UCSD-AML1 (cell line): ENCODE data around the gene SPECC1.
"Not testable (repeated sequence)": the region's sequence is repeated elsewhere in the genome, so short reads cannot be mapped to it uniquely, and the experiment has no call there.

Experiments used
- DNase-seq: peaks from one replicate; lab custom pipeline; 2025; ENCODE audit not compliant: unreplicated experiment; lab: John Stamatoyannopoulos, UW

Gene SPECC1

DNA sequence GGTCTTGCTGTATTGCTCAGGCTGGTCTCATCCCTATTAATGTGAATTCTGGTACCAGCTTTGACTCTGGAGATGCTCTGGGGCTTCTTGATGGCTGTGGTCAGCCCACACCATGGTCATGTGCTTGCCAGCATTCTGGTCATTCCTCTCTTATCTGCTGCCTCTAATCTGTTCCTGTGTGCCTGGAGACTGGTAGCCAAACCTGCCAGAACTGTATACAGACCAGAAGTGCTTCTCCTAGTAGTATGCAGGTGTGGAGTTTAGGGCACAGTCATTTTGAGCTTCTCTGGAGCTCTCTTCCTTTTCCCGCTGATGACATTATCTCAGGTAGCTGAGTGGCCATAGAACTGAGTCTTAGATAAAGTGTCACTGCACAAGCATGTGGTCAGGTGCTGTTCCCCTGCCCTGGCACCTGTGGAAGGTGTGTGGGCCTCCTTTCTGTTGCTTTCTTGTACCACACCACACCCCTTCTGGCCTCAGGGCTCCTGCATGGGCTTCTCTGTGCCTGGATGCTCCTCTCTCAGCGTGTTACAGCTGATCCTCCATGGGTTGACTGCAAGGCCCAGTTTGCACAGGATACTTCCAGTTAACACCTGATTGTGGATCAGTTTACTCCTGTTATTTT lies 162.7 kb downstream of the SPECC1 start:
- DNase-seq = no peak

DNA sequence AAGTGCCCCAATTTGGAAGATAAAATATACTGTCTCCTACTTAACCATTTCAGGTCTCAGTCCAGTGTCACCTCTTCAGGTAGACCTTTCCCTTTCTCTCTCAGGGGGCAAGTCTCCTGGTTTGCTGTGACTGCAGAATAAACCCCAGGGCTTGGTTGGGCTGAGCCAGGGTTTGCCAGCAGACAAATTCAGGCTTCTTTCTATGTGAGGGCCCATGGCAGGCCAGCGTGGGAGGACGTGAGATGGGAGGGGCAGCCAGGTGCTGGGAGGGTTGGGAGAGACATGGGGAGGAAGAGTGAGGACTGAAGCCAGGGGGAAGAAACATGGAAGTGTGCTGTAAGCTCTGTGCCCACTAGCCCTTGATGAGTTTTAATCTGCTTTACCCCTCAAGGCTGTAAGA lies 163.2 kb downstream of the SPECC1 start:
- DNase-seq = no peak

DNA sequence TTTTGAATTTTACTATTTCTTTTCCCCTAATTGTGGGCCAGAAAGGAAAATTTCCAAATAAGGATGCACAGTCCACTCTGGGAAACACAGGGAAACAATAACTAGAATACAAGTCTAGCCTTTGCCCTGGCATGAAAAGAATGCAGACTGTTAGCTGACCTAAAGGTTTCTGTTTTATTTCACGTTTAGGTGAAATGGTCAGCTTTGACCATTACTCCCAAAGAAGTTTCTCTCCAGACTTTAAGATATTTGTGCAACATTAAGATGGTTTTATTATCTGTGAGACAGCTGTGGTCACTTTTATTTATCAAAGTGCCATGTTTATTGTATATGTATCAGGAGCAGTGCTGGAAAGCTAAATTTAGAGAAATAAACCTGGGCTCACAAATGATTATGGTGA lies 163.9 kb downstream of the SPECC1 start:
- no peak for DNase-seq

DNA sequence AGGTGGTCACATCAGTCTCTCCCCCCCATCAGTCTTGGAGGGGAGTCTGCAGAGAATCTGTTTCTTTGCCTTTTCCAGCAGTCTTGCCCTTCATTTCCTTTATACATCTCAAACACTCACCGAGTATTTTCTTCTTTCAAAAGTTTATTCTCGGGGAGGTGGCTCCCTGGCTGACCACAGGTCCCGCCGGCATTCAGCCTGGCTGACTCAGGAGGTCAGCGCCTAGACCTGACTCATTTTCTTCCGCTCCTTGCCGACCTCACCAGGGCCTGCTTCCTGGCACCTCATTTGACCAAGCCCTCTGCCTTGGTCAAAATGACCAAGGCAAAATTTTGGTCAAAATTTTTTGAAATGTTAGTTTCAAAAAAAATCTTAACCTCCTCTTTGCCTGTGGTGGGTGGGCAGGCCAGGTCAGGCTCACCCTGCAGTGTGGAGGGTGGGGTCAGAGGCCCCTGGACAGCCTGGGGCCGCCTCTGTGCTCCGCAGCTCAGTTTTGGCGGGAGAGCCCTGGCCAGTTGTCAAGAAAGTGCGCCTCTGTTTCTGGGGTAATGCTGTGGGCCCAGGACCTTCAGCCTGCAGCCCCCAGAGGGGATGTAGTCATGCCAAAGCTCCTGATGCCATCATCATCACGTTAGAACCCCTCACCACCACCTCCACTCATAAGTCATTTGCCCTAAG lies 165.6 kb downstream of the SPECC1 start:
- DNase-seq = no peak

DNA sequence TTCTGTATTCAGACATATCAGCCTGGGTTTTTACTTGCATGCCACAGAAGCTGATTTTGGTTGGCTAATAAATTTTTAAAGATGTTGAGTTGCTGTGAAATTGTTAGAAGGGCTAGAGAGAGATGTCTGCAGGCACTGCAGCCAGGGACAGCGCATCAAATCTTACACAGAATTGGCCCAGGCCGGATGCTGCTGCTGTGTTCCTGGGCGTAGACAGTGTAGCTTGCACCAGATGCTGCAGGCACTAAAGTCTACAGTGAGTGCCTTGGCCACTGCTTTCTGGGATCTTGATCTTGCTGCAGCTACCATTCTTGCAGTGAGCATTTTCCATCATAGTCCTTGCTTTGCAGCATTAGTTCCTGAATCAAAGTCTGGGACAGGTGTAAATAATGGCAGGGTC lies 169.9 kb downstream of the SPECC1 start:
- no peak for DNase-seq

DNA sequence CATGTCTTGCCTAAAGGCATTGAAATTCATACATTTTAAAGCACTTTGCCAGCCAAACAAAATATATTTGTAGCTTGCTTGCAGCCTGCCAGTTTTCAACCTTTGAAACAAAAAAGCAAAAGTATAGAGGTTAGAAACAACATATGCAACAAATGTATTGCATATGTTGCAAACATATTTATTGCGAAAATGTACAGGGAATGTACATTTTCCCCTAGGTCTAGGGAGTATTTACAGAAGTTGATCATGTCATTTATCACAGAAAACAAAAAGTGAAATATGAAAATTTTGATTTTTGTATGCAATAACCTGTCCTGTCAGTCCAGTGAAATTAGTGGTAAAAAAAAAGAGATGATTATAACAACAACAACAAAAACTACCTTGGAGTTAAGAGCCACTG lies 171.5 kb downstream of the SPECC1 start:
- no peak for DNase-seq

DNA sequence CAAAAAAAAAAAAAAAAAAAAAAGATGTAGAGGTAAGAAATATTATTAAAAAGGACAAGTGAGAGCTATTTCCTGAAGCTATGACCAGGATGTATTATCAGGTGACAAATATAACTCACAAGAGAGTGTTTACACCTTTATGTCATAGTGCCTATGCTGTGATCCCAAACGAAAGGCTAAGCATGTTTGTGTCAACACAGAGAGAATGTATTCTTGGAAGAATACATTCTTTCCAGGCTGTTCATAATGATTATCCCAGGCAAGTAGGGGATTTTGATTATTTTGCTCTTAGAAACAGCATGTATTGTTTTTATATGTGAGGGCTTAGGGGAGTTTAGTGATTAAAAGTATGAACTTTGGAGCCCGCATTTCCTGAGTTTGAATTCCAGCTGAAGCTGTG lies 175.0 kb downstream of the SPECC1 start:
- DNase-seq = no peak

DNA sequence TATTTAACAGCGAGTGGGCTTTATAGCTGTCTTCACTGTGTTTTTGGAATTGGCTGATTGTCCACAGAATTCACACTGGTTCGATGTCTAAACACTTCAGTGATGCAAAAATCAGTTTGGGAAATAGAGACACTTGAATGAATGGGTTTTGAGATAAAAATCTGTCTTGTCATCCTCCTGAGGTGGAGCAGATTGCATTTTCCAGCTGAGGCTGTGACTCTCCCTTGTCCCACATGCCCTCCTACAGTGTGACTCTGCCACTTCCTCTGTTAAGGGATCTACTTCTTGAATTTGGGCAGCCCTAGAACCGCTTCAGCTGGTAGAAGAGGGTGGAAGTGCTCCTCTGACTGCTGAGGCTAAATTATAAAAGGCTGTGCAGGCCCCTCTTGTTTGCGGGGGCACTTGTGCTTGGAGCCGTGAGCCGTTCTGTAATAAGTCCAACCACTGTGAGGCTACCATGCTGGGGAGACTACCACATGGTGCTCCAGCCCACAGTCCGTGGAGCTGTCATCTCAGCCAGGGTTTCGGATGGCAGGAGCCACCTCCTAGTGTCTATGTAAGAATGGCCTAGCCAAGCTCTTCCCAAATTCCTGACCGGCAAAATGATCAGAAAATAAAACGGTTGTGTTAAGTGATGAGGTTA lies 175.9 kb downstream of the SPECC1 start:
- peak; percentile 21 for DNase-seq

DNA sequence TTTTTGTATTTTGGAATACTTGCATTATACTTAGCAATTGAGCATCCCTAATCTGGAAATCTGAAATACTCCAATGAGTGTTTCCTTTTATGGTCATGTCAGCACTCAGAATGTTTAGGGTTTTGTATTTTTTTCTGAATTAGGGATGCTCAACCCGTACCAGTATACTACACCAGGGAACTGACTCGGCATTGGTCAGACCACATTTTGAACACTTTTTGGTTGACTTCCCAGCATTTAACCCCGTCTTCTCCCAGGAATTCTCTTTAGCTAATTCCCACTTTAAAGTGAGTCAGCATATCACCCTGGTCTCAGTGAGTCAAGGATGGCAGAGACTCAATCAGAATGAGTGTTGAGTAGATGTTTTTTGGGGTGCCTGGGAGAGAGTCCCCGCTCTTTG lies 177.9 kb downstream of the SPECC1 start:
- no peak for DNase-seq

DNA sequence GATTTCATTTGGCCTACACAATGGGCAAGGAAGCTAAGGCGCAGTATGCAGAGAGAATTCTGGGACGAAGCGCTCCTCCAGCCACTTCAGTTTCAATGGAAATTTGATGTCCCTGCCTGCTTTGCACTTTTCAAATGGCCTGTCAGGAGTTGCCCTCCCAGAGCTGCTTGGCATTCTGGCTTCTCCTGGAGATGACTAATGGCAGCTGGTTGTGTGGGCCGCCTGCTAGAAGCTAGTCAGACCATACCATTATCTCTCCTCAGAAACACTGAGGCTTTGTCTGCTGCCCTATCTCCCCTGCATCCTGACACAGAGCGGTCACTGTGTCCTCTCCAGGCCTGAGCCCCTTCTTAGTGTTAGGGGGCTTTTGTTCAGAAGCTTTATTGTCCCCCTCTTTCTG lies 180.1 kb downstream of the SPECC1 start:
- DNase-seq = no peak

DNA sequence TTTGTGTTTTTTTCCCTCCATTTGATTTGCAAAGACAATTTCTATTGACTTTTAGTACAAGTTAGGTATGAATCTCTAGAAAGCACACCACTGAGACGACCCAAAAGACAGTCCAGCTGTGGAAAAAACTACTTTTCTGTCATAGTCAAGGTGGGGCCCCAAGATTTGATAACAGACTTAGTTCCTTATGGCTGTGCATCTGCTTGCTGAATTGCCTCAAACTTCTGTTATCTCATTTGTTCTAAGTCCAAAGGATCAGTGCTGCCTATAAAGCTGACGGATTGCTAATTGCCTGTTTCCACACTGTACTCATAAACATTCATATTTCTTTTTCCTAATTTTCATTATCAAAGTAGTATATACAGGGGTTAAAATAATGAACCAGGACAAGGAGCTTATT lies 180.8 kb downstream of the SPECC1 start:
- no peak for DNase-seq

DNA sequence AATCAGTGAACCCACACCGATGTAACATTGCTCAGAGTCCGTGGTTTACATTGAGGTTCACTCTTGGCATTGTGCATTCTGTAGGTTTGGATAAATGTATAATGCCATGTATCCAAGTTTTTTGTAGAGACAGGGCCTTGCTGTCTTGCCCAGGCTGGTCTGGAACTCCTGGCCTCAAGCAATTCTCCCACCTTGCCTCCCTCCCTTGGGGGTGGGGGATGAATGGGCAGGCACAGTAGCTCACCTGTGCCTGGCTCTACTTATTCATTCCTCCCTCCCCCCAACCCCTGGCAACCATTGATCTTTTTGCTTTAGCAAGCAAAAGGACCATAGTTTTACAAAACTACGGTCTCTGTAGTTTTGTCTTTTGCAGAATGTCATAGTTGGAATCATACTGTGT lies 181.4 kb downstream of the SPECC1 start:
- DNase-seq = no peak

DNA sequence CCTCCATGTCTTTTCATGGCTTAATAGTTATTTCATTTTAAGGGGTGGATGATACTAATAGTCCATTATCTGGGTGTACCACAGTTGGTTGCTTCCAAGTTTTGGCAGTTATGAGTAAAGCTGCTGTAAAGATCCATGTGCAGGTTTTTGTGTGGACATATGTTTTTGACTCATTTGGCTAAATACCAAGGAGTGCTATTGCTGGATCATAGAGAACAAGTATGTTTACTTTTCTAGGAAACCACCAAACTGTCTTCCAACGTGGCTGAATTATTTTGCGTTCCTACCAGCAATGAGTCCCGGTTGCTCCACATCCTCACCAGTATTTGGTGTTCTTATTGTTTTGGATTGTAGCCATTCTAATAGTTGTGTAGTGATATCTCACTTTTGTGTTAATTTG lies 181.9 kb downstream of the SPECC1 start:
- DNase-seq = no peak

DNA sequence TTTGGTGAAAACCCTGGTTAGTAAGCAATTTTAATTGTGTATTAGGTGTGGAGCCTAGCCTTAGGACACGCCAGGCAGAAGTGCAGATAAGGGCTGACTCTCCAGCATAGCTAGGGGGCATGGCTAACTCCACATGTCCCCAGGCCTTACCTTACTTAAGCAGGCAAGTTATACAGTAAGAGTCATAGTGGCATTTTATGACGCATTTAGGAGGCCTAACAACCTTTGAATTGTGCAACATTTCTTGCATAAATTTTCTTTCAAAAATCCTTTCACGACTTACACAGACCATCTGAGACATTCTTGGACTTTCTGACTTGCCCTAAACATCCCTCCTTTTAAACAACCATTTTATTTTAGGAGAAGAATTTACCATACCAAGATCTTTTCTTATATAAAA lies 187.1 kb downstream of the SPECC1 start:
- DNase-seq = not testable (repeated sequence)

DNA sequence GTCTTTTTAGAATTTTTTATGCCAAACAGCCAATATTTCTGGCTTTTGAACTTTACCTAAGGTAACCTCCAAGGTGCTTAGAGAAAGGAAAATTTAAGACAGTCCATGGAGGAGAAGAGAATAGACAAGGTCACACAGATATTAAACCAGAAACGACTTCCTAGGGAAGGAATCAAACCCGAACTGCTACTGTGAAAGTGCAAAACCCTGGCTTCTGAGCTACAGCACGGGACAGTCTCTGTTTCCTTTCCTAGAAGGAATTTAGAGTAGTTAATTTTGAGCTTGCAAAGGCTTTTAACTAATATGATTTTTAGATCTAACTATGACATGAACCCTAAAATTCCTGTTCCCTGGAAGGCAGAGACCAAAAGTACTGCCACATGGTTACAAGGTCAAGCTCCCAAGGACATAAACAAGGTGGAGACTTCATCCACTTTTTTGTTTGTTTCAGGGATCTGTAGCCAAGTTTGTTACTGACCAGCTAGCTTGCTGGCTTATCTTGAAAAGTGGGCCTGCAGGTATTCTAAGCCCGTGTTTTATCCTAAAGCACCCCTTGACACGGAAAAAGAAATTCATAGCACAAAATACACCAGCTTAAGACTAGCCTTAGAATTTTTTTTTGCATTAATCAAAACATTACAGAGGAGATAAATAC lies 188.2 kb downstream of the SPECC1 start:
- DNase-seq = no peak

DNA sequence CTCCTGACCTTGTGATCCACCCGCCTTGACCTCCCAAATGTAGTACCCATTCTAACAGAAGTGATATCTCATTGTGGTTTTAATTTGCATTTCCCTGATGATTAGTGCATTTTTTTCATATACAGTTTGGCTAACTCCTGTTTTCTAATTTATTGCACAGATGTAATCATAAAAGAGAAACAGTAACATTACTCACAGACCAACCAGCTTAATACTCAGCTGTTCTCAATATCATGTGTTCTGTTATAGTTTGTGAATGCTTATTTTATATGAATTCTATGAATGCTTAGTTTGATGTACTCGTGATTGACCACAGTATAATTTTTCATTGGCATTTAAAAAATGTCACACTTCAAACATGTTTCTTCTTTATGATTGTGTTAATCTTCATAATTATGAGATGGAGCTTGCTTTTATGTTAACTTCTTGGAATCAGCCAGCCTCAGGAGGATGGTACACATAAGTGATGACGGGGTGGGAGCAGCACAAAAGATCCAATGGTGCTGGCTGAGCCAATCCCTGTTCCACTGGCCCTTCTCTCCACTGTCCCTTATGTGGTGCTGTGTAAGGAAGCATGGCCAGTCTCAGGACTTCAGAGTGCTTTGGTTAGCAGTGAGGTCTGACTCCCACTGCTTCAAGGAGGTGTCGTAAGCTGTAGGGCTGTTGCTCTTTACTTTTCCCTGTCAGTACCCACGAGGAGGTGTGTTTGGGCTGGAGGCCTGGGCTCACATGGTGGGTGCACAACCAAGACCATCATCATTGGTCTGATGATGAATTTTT lies 191.0 kb downstream of the SPECC1 start:
- no peak for DNase-seq

DNA sequence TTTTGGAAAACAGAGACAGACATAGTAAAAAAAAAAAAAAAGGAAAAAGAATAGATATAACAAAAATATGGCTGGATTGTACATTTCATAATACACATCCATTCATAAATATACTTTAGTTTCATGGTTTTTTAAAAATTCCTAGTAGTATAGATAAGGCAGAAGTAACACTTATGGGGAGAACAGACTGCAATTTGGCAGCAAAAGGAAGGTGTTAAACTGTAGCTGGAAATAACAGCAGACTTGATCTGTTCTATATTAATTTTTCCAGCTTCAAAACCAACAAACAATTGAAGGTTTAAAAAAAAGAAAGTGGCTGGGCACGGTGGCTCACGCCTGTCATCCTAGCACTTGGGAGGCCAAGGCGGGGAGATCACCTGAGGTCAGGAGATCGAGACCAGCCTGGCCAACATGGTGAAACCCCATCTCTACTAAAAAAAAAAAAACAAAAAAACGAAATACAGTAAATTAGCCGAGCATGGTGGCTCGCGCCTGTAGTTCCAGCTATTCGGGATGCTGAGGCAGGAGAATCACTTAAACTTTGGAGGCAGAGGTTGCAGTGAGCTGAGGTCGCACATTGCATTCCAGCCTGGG lies 191.8 kb downstream of the SPECC1 start:
- DNase-seq = no peak

DNA sequence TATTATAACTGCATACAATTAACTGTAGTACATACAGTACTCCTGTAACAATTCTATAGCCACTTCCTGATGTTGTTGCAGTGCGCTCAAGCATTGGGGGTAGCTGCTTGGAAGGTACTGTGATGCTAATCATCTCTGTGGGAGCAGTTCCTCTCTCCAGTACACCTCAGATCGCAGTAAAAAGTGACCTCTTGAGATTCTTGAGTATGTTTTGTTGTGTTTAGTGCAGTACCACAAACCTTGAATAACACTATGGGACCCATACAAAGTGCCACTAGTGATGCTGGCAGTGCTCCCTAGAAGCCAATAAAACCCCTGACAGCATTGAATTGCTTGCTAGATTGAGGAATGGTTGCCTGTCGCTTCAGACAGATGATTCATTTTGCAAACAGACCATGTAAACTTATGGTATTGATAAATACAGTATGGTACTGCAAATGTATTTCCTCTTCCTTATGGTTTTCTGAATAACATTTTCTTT lies 193.0 kb downstream of the SPECC1 start:
- DNase-seq = no peak

DNA sequence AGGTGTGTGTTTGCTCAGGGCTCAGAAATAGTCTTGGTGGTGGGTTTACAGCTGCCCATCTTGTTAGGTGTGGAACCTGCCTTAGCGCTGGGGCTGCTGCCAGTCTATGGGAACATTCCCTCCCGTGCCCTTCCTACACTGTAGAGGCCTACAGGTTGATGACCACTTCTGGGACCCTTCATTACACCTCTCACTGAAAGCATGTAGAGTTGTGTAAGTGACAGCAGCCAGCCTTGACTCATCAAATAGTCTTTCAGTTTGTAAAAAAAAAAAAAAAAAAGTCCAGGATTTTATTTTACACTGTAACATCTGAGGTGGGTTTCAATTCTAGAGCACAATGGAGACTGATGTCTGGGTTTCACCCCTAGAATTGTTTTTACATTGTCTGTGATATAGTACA lies 193.9 kb downstream of the SPECC1 start:
- no peak for DNase-seq

DNA sequence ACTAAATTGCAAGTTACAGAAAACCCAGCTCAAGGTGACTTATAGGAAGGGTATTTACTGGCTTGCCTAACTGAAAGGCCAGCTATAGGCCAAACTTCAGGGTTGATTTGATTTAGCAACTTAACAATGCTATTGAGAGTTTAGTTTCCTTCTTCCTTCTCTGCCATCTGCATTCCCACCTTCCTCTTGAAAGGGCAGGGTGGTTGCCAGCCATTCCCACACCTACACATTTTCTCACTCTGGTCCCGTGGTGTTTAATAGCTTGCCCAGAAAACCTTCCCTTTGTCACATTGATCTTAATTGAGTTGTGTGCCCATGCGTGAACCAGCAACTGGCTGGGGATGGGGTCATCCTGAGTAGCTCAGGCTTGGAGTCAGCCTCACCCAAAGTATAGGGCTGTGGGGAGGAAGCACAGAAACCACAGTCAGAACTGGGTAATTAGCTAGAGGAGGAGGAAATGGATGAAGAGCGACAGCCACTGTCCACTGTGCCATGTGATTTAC lies 194.7 kb downstream of the SPECC1 start:
- peak; percentile 41 for DNase-seq

DNA sequence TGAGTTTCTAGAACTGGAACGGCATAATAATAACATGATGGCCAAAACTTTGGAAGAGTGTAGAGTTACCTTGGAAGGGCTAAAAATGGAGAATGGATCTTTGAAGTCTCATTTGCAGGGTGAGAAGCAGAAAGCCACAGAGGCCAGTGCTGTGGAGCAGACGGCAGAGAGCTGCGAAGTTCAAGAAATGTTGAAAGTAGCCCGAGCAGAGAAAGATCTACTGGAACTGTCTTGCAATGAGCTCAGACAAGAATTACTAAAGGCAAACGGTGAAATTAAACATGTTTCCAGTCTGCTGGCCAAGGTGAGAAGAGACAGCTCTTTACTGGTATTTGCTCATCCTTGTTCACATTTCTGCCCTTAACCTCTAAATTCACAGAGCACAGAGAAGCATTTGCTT lies 196.4 kb downstream of the SPECC1 start:
- no peak for DNase-seq
